Kidney (tissue), 14 donors: Measurements from ENCODE around the gene RAD51B. TPM values are rescaled to one million over a fixed set of nuclear protein-coding genes. Genes with fewer than 3 reads are reported as not detected.

Experiments used
- DNase-seq, 5 donors: peaks; one replicate each; pipeline ENCODE4 v3.0.0-alpha.2; 2013 to 2020
- FAIRE-seq: peaks from 2 replicates; lab custom pipeline; 2012; peaks lifted over from hg19 to GRCh38; lab: Jason Lieb, UNC
- H3K27ac ChIP-seq, 2 donors: one replicate each; pipeline ENCODE4 v1.7.0; 2013; ENCODE audit warnings: low read depth in 2 of 2, low read length in 2 of 2, inconsistent platforms in 1 of 2
- H3K27me3 ChIP-seq: one replicate; pipeline ENCODE4 v1.7.1; 2013; ENCODE audit warnings: low read length, inconsistent platforms; ENCODE audit not compliant: control insufficient read depth, insufficient read depth
- H3K36me3 ChIP-seq, 3 donors: one replicate each; pipeline versions ENCODE4 v1.7.0 to v1.7.1; 2013; ENCODE audit warnings: low read length in 3 of 3, control low read depth in 1 of 3, inconsistent platforms in 1 of 3; ENCODE audit not compliant: insufficient read depth in 3 of 3, control insufficient read depth in 2 of 3
- H3K4me1 ChIP-seq, 3 donors: one replicate each; pipeline versions ENCODE4 v1.7.0 to v1.7.1; 2013; ENCODE audit warnings: low read length in 3 of 3, inconsistent platforms in 1 of 3, low read depth in 1 of 3; ENCODE audit not compliant: control insufficient read depth in 2 of 3, insufficient read depth in 2 of 3
- H3K4me3 ChIP-seq, 3 donors: one replicate each; pipeline versions ENCODE4 v1.7.0 to v1.8.1; 2013; ENCODE audit warnings: low read length in 3 of 3, control low read depth in 1 of 3, inconsistent platforms in 1 of 3
- H3K9ac ChIP-seq, 3 donors: one replicate each; pipeline versions ENCODE4 v1.7.0 to v1.7.1; 2013; ENCODE audit warnings: low read length in 3 of 3, control low read depth in 1 of 3, inconsistent platforms in 1 of 3
- H3K9me3 ChIP-seq, 3 donors: one replicate each; pipeline versions ENCODE4 v1.7.0 to v1.7.1; 2013; ENCODE audit warnings: low read length in 3 of 3, control low read depth in 1 of 3, inconsistent platforms in 1 of 3; ENCODE audit not compliant: control insufficient read depth in 2 of 3, insufficient read depth in 1 of 3
- intact Hi-C: fragments of 100-400 bp; cut with DNase I; formaldehyde crosslinking; loops from one replicate; pipeline ENCODE4 v1.11.1; 2022
- polyA plus RNA-seq: library from polyadenylated mRNA; stranded (reverse); fragments of 350-450 nt; fragmentation: Illumina TruSeq; extraction: RNeasy Lipid Tissue Mini Kit (QIAGEN cat#74804); gene quantifications from one replicate; pipeline ENCODE4 v1.2.3, GENCODE V29; 2014; ENCODE audit warnings: low read depth, low replicate concordance; ENCODE audit not compliant: insufficient read depth
- total RNA-seq: library from RNA; stranded (reverse); fragmentation: NEBNext Ultra II Directional; extraction: Animal tissue kit (Norgen Biotek cat#: 25700); gene quantifications from one replicate; pipeline ENCODE4 v1.2.1, GENCODE V29; 2021
- TF ChIP-seq, protein P1 (sequence below): IDR thresholded peaks from 3 replicates; pipeline ENCODE4 v1.5.1; 2012; ENCODE audit warnings: mild to moderate bottlenecking, moderate library complexity, borderline replicate concordance; ENCODE audit not compliant: insufficient read depth; ENCODE audit errors: extremely low read depth
- donor health status: control.
- donor health status: control.
- donor health status: control.
- donor health status: control.
- donor health status: control.
- donor health status: DM: yes; HTN: yes; CAD: no.
- donor health status: Normal renal cell carcinoma (clear cell type).

RAD51B gene
- total and polyA plus RNA-seq, 2 donors from 2014 or later = 6.9 to 18.0 TPM

DNA sequence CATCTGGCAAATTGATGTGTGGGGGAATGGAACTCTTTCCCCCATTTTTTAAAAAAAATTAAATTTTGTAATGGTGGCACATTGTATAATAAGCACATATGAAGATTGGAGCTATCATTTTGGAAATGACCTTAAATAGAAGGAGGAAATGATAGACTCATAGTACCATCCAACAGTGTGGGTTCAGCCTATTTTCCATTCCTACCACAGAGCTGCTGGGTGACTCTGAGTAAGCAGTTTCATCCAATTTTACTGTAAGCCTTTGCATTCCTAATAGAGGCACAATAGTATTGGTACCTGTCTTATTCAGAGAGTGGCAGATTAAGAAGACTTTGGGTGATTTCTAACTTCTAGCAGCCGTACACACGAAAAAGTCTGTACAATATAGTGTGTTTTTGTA, 304.5 kb downstream of the RAD51B start:
- DNase-seq (no peak), FAIRE-seq (no peak)
- Histone ChIP-seq H3K9me3 (no peaks in the 10 kb centered on the region), H3K4me1 (peaks cover 0 to 3% (median 3%) of the 10 kb centered on the region in 3 donors), H3K36me3 (no peaks in the 10 kb centered on the region), H3K27ac (no peak overlapping the region), H3K27me3 (no peaks in the 10 kb centered on the region), H3K9ac (no peak overlapping the region), H3K4me3 (no peak overlapping the region)
- TF ChIP-seq, protein P1, sequence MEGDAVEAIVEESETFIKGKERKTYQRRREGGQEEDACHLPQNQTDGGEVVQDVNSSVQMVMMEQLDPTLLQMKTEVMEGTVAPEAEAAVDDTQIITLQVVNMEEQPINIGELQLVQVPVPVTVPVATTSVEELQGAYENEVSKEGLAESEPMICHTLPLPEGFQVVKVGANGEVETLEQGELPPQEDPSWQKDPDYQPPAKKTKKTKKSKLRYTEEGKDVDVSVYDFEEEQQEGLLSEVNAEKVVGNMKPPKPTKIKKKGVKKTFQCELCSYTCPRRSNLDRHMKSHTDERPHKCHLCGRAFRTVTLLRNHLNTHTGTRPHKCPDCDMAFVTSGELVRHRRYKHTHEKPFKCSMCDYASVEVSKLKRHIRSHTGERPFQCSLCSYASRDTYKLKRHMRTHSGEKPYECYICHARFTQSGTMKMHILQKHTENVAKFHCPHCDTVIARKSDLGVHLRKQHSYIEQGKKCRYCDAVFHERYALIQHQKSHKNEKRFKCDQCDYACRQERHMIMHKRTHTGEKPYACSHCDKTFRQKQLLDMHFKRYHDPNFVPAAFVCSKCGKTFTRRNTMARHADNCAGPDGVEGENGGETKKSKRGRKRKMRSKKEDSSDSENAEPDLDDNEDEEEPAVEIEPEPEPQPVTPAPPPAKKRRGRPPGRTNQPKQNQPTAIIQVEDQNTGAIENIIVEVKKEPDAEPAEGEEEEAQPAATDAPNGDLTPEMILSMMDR = no peak
- intact Hi-C loops = no loop called here

- peak overlapping the region in 1 of 2 donors; percentile 75 for H3K27ac ChIP-seq
- intact Hi-C loops = no loop called here
- FAIRE-seq = peak; percentile 62
Observed at GRCh38 chr14:68124979-68125731, 305.6 kb downstream of the RAD51B start.

GRCh38 chr14:68127166-68127565, 307.6 kb downstream of the RAD51B start:
- FAIRE-seq (no peak), DNase-seq (no peak)
- Histone ChIP-seq H3K9me3 (no peaks in the 10 kb centered on the region), H3K27me3 (no peaks in the 10 kb centered on the region), H3K9ac (no peak overlapping the region), H3K4me3 (no peak overlapping the region), H3K36me3 (no peaks in the 10 kb centered on the region), H3K27ac (peak overlapping the region in 1 of 2 donors; percentile 9), H3K4me1 (peaks cover 0 to 3% (median 3%) of the 10 kb centered on the region in 3 donors)
- TF ChIP-seq, protein P1 = no peak
- intact Hi-C loops = no loop called here

More at GRCh38 chr14:68124979-68125731, 305.6 kb downstream of the RAD51B start:
- Histone ChIP-seq H3K27me3 (no peaks in the 10 kb centered on the region), H3K9ac (no peak overlapping the region), H3K36me3 (no peaks in the 10 kb centered on the region), H3K4me1 (peaks cover 0 to 3% (median 3%) of the 10 kb centered on the region in 3 donors), H3K4me3 (peak overlapping the region in 2 of 3 donors; percentile 19 to 20), H3K9me3 (no peaks in the 10 kb centered on the region)
- TF ChIP-seq, protein P1 = no peak
- peak in 2 of 5 donors; percentile 33 to 68 for DNase-seq
